WERI-Rb-1 (cell line): ENCODE data around the gene ACVRL1.

ENCODE experiments used
- DNase-seq: peaks from one replicate; pipeline ENCODE4 v3.0.0-alpha.2; 2020
- H3K27ac ChIP-seq: fragments of 250-450 bp; sonication (Bioruptor Pico); 2 replicates; pipeline ENCODE4 v1.5.1; 2020; ENCODE audit warnings: mild to moderate bottlenecking, moderate library complexity
- H3K27me3 ChIP-seq: fragments of 250-450 bp; sonication (Bioruptor Pico); 2 replicates; pipeline ENCODE4 v1.5.1; 2021; ENCODE audit warnings: mild to moderate bottlenecking, low read depth, moderate library complexity; ENCODE audit not compliant: insufficient read depth, severe bottlenecking
- H3K36me3 ChIP-seq: fragments of 250-450 bp; sonication (Bioruptor Pico); 2 replicates; pipeline ENCODE4 v1.5.1; 2020; ENCODE audit warnings: mild to moderate bottlenecking, moderate library complexity
- H3K4me3 ChIP-seq: 2 replicates; pipeline ENCODE4 v1.5.1; 2011; ENCODE audit warnings: low read depth, mild to moderate bottlenecking, control low read depth, low read length
- H3K9me3 ChIP-seq: fragments of 250-450 bp; sonication (Bioruptor Pico); 2 replicates; pipeline ENCODE4 v1.5.1; 2021; ENCODE audit warnings: mild to moderate bottlenecking, moderate library complexity; ENCODE audit not compliant: severe bottlenecking
- TF ChIP-seq, protein P1 (sequence below): IDR thresholded peaks from 2 replicates; pipeline ENCODE4 v1.5.1; 2011; ENCODE audit warnings: low read depth, mild to moderate bottlenecking, control low read depth, inconsistent platforms, low read length

Gene ACVRL1

GRCh38 chr12:51949342-51950030 lies 42.2 kb downstream of the ACVRL1 start:
- TF ChIP-seq, protein P1, sequence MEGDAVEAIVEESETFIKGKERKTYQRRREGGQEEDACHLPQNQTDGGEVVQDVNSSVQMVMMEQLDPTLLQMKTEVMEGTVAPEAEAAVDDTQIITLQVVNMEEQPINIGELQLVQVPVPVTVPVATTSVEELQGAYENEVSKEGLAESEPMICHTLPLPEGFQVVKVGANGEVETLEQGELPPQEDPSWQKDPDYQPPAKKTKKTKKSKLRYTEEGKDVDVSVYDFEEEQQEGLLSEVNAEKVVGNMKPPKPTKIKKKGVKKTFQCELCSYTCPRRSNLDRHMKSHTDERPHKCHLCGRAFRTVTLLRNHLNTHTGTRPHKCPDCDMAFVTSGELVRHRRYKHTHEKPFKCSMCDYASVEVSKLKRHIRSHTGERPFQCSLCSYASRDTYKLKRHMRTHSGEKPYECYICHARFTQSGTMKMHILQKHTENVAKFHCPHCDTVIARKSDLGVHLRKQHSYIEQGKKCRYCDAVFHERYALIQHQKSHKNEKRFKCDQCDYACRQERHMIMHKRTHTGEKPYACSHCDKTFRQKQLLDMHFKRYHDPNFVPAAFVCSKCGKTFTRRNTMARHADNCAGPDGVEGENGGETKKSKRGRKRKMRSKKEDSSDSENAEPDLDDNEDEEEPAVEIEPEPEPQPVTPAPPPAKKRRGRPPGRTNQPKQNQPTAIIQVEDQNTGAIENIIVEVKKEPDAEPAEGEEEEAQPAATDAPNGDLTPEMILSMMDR, result no peak
- H3K9me3 ChIP-seq, result peaks cover 5% of the 10 kb centered on the region
- no peak for DNase-seq
- H3K27ac ChIP-seq, result no peak overlapping the region
- H3K36me3 ChIP-seq, result peaks cover 5% of the 10 kb centered on the region; the same call in 1 of the 2 replicates
- no peaks in the 10 kb centered on the region for H3K27me3 ChIP-seq
- H3K4me3 ChIP-seq, result no peak overlapping the region

GRCh38 chr12:51950682-51951198 lies 43.4 kb downstream of the ACVRL1 start:
- DNase-seq, result no peak
- TF ChIP-seq, protein P1, result no peak
- Histone ChIP-seq H3K27ac (peak overlapping the region; percentile 23; the same call in 1 of the 2 replicates), H3K9me3 (no peaks in the 10 kb centered on the region), H3K36me3 (peaks cover 12% of the 10 kb centered on the region), H3K27me3 (no peaks in the 10 kb centered on the region), H3K4me3 (peak overlapping the region; percentile 46)

GRCh38 chr12:51951199-51951842 lies 44.0 kb downstream of the ACVRL1 start, which contains the start of gene ACVR1B:
Gene ACVR1B, plus strand, starts transcription at chr12:51951699. Its CDS starts 45 bp downstream, at chr12:51951744.
- peak; percentile 92 for DNase-seq
- Histone ChIP-seq H3K9me3 (no peaks in the 10 kb centered on the region), H3K4me3 (peak within 1 kb of the TSS; percentile 97), H3K27me3 (no peaks in the 10 kb centered on the region), H3K27ac (peak within 1 kb of the TSS; percentile 94), H3K36me3 (peaks cover 18% of the 10 kb centered on the region)
- TF ChIP-seq, protein P1, result no peak

- Histone ChIP-seq H3K27ac (peak overlapping the region; percentile 94), H3K36me3 (peaks cover 24% of the 10 kb centered on the region), H3K9me3 (no peaks in the 10 kb centered on the region), H3K4me3 (peak overlapping the region; percentile 97), H3K27me3 (no peaks in the 10 kb centered on the region)
- DNase-seq, result peak; percentile 35
- TF ChIP-seq, protein P1, result no peak
Observed at GRCh38 chr12:51951843-51952722, 44.8 kb downstream of the ACVRL1 start.

DNA sequence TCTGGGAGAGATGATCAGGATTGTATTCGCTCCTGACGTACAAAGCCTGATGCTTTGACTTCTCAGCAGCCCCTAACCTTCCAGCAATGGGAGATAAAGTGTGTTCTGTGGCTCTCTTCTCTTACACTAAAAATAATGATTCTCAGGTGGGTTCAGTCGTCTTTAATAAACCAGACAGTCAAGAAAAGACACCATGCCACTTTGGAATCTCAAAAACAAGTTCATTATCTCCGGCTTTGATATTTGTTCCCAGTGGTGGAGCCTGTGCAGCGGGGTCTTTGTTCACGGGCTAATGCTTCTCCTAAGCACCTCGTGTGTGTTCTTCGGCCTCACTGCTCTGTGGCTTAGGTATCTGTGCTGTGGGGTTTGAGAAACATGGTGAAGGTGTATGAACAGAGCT lies 45.8 kb downstream of the ACVRL1 start:
- Histone ChIP-seq H3K36me3 (peaks cover 24% of the 10 kb centered on the region), H3K4me3 (peak overlapping the region; percentile 97), H3K9me3 (no peaks in the 10 kb centered on the region), H3K27me3 (no peaks in the 10 kb centered on the region), H3K27ac (peak overlapping the region; percentile 94)
- TF ChIP-seq, protein P1, result no peak
- peak; percentile 43 for DNase-seq
